Glutamatergic neuron (in vitro differentiated cells): ENCODE data around the gene IL36A. TPM values are rescaled to one million over a fixed set of nuclear protein-coding genes. Genes with fewer than 3 reads are reported as not detected.

Experiments used
- DNase-seq: peaks from one replicate; pipeline ENCODE4 v3.0.0; 2022
- H3K27ac Mint-ChIP-seq: one replicate; pipeline ENCODE4 v1.8.0; 2020; ENCODE audit warnings: mild to moderate bottlenecking, mixed read lengths, inconsistent platforms; ENCODE audit not compliant: unreplicated experiment
- H3K27me3 Mint-ChIP-seq: one replicate; pipeline ENCODE4 v1.8.0; 2020; ENCODE audit warnings: mild to moderate bottlenecking, moderate library complexity, mixed read lengths, inconsistent platforms; ENCODE audit not compliant: unreplicated experiment
- H3K36me3 Mint-ChIP-seq: one replicate; pipeline ENCODE4 v1.8.0; 2020; ENCODE audit warnings: mild to moderate bottlenecking, mixed read lengths, inconsistent platforms; ENCODE audit not compliant: unreplicated experiment
- H3K4me1 Mint-ChIP-seq: one replicate; pipeline ENCODE4 v1.8.0; 2020; ENCODE audit warnings: mild to moderate bottlenecking, low read depth, mixed read lengths, inconsistent platforms; ENCODE audit not compliant: unreplicated experiment
- H3K4me3 Mint-ChIP-seq: one replicate; pipeline ENCODE4 v1.8.0; 2020; ENCODE audit warnings: mild to moderate bottlenecking, mixed read lengths, inconsistent platforms; ENCODE audit not compliant: unreplicated experiment
- H3K9me3 Mint-ChIP-seq: one replicate; pipeline ENCODE4 v1.8.0; 2020; ENCODE audit warnings: mild to moderate bottlenecking, moderate library complexity, mixed read lengths, inconsistent platforms; ENCODE audit not compliant: unreplicated experiment
- CTCF ChIP-seq: fragments of 200-600 bp; sonication (generic); IDR thresholded peaks from one replicate; pipeline ENCODE4 v1.5.0; 2021; ENCODE audit not compliant: partially characterized antibody, unreplicated experiment
- total RNA-seq: library from RNA; stranded (reverse); fragmentation: NEBNext Ultra II Directional; extraction: Animal tissue kit (Norgen Biotek cat#: 25700); gene quantifications from one replicate; pipeline ENCODE4 v1.2.1, GENCODE V29; 2021; ENCODE audit not compliant: unreplicated experiment

The IL36A gene
- total RNA-seq, 1 donor from 2014 or later = not detected

DNA sequence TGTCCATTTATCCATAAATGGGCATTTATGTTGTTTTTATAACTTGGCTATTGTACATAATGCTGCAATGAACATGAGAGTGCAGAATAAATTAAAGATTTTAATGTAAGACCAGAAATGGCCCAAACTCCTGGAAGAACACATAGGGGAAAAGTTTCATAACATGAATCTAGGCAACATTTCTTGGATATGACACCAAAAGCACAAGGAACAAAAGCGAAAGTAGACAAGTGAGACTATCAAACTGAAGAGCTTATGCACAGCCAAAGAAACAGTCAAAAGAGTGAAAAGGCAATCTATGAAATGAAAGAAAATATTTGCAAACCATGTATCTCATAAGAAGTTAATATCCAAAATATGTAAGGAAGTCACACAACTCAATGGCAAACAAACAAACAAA, 5.8 kb downstream of the IL36A start:
- Mint-ChIP-seq H3K36me3 (no peaks in the 10 kb centered on the region), H3K4me3 (no peak overlapping the region), H3K4me1 (no peaks in the 10 kb centered on the region), H3K9me3 (no peaks in the 10 kb centered on the region), H3K27ac (no peak overlapping the region), H3K27me3 (no peaks in the 10 kb centered on the region)
- DNase-seq = no peak
- no peak for TF ChIP-seq CTCF

GRCh38 chr2:113012436-113013335, 7.4 kb downstream of the IL36A start:
- DNase-seq = no peak
- H3K36me3 Mint-ChIP-seq = no peaks in the 10 kb centered on the region
- no peak for TF ChIP-seq CTCF
- no peak overlapping the region for H3K4me3 Mint-ChIP-seq
- H3K27ac Mint-ChIP-seq = no peak overlapping the region
- H3K4me1 Mint-ChIP-seq = no peaks in the 10 kb centered on the region
- no peaks in the 10 kb centered on the region for H3K9me3 Mint-ChIP-seq
- no peaks in the 10 kb centered on the region for H3K27me3 Mint-ChIP-seq

GRCh38 chr2:113013336-113013661, 8.0 kb downstream of the IL36A start:
- Mint-ChIP-seq H3K27ac (no peak overlapping the region), H3K36me3 (no peaks in the 10 kb centered on the region), H3K4me1 (no peaks in the 10 kb centered on the region), H3K27me3 (no peaks in the 10 kb centered on the region), H3K9me3 (no peaks in the 10 kb centered on the region), H3K4me3 (no peak overlapping the region)
- no peak for TF ChIP-seq CTCF
- no peak for DNase-seq

GRCh38 chr2:113014067-113014466, 8.8 kb downstream of the IL36A start:
- Mint-ChIP-seq H3K4me1 (no peaks in the 10 kb centered on the region), H3K27ac (no peak overlapping the region), H3K27me3 (no peaks in the 10 kb centered on the region), H3K9me3 (peaks cover 1% of the 10 kb centered on the region), H3K4me3 (no peak overlapping the region), H3K36me3 (peaks cover 5% of the 10 kb centered on the region)
- DNase-seq = no peak
- TF ChIP-seq CTCF = no peak

GRCh38 chr2:113015042-113015441, 9.8 kb downstream of the IL36A start:
- DNase-seq = no peak
- H3K27me3 Mint-ChIP-seq = no peaks in the 10 kb centered on the region
- H3K27ac Mint-ChIP-seq = no peak overlapping the region
- H3K36me3 Mint-ChIP-seq = peaks cover 5% of the 10 kb centered on the region
- no peak overlapping the region for H3K4me3 Mint-ChIP-seq
- H3K9me3 Mint-ChIP-seq = peaks cover 1% of the 10 kb centered on the region
- no peak for TF ChIP-seq CTCF
- no peaks in the 10 kb centered on the region for H3K4me1 Mint-ChIP-seq
